Embryonic facial prominence (tissue), 1 donor: ENCODE results near the gene IL36B.

Source experiments
- DNase-seq: peaks from one replicate; pipeline ENCODE4 v3.0.0-alpha.2; 2016; ENCODE audit errors: extremely low spot score

IL36B gene

GRCh38 chr2:113056521-113056920 lies 3.9 kb upstream of the IL36B start:
- DNase-seq: no peak

GRCh38 chr2:113054066-113054465 lies 1.4 kb upstream of the IL36B start:
- no peak for DNase-seq

DNA sequence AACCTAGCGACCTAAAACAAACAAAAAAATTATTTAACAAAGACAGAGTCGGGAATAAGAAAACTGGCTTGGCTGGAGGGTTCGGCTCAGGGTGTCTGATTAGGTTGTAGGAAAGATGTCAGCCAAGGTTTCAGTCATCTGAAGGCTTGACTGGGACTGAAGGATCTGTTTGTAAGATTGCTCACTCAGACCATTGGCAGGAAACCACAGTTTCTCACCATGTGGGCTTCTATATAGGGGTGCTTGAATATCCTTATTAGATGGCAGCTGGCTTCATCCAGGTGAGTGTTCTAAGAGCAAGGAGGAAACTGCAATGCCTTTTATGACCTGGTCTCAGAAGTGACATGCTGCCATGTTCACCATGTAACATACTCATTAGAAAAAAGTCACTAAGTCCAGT lies 999 bp upstream of the IL36B start:
- DNase-seq: no peak

- no peak for DNase-seq
These were observed 1.5 kb downstream of the IL36B start for GRCh38 chr2:113050921-113051895.

- no peak for DNase-seq
These were observed 6.2 kb downstream of the IL36B start for GRCh38 chr2:113046465-113046864.

- DNase-seq: no peak
These were observed 10.8 kb downstream of the IL36B start for GRCh38 chr2:113041871-113042270.

- DNase-seq: no peak
These were observed 12.9 kb downstream of the IL36B start for GRCh38 chr2:113039719-113040118.

DNA sequence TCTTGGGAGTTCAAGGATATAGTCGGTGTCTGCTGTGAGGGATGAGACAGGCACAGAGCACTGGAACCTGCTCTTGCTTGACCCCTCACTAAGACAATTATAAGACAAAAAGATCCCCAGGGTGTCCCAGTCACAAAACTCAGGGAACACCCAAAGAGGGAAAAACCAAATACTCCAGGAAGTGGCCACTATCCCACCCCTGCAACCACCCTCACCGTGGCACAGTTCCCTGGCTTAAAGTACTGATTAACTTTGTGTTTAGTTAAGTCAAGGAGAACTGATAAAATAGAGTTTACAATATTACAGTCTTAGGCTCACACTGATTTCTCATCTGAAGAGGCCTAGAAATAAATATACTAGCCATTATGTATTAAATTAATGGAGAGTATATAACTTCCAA lies 13.5 kb downstream of the IL36B start:
- DNase-seq: no peak

- no peak for DNase-seq
These were observed 14.4 kb downstream of the IL36B start for GRCh38 chr2:113038291-113038690.

DNA sequence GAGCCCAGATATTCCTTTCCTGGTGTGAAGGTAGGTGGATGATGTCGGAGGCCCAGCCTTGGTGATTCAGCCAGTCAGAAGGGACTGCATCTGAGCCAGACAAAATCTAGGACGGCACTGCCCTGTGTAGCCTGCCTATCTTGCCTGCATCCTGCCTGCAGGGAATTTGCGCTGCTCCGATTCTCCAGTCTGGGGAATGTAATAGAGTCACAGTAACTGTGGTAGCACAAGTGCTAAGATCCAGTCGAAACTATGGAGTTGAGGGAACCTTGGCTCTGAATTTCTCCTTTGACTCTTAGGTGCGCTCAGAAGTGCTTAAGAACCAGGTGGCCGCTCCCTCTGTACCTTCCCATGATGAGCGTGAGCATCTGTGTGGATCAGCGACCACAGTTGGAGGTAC lies 15.9 kb downstream of the IL36B start:
- no peak for DNase-seq

DNA sequence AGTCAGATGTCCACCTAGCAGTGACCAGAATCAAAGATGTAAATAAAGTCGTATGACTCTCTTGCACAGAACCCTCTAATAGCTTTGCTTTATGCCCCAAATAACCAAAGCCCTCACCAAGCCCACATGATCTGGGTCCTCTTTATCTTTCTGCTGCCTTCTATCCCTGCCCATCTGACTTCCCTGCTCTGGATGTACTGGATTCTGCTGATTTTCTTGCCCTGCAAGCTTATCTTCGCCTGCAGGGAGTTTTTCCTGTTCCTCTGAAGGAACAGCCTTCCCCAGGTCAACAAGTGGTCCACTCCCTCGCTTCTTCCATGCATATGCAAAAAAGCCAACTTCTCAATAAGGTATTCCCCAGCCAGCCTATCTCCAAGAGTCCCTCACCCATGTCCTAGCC lies 18.7 kb downstream of the IL36B start:
- DNase-seq: no peak

DNA sequence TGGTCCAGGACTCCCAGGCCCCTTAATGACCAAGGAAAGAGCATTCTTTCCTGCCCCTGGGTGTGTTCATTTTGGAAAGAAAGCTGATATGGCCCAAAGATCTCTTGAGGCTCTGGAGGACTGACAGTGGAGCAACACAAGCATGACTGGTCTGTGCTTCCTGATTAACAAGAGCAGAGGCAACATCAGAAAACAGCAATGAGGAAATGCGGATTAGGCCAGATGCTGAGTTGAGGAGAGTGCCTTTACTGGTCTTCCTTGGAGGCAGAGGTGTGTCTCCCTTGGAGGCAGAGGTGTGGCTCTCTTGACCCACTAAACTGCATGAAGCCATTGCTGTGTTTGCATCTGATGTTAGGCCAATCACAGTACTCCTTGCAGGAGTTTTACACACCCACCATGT lies 19.9 kb downstream of the IL36B start:
- no peak for DNase-seq

GRCh38 chr2:113028112-113028511 lies 24.6 kb downstream of the IL36B start:
- no peak for DNase-seq

GRCh38 chr2:113027691-113028090 lies 25.0 kb downstream of the IL36B start:
- DNase-seq: no peak

DNA sequence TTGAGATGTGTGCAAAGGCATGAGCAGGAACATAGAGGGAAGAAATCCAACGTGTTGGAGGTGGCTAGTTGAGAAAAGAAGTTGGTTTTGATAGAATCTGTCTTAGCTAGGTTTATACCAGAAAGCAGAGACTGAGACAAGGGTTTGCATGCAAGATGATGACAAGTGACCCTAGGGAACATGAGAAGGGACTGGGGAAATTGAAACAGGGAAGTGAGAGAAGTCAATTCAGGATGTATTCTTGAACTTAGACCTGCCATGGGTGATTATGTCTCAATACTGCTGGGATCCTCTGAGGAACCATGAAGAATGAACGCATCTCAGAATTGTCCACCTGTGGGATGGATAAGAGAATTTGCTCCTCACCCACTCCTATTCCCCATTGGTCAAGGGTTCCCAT lies 26.9 kb downstream of the IL36B start:
- no peak for DNase-seq

GRCh38 chr2:113024764-113025163 lies 27.9 kb downstream of the IL36B start:
- DNase-seq: no peak

DNA sequence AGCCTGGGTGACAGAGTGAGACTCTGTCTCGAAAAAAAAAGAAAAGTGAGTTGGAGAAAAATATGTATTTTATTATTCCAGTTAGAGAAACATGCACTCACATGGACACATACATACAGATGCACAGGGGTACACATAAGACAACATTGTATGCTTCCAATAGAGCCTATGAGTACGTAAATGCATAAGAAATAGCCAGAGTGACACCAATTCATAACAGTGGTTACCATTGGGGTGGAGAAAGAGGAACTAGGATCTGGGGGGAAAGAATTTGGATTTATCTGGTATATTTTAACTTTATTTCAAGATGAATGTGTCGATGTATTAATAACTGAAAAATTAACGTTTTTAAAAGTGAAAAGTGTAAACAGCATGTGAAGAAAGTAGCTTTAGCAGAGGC lies 31.4 kb downstream of the IL36B start:
- DNase-seq: no peak

DNA sequence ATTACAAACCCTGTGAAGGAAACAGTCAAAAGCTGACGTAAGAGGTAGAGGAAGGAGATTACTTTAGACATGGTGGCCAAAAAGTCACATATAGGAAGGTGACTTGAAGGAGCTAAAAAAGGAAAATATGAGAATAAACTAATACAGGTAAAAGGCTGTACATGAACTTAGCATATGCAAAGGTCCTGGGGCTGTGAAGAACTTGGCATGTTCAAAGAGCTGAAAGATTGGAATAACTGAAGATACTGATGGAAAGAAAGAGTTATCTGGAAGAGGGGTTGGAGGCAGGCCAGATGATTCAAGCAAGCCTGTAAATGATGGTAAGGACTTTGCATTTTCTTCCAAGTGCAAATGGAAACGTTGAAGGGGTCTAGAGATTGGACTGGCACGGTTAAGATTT lies 34.2 kb downstream of the IL36B start:
- no peak for DNase-seq

- no peak for DNase-seq
These were observed 37.0 kb downstream of the IL36B start for GRCh38 chr2:113015655-113016054.

DNA sequence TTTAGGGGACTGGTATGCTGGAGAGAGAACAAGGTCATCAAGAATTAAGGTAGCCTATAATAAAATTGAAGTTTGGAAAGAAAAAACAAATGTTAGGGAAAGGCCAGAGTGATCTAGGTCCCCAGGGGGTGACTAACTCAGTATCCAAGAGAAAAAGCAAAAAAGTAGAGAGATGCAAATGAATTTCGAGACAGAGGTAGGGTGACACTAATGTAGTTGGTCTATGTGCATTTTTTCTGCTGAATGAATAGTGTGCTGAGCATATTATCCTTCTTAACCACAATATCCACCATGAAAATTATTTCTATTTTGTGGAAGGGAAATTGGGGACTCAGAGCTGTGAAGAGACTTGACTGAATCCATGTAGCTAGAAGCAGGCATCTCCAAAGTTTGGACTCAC lies 37.6 kb downstream of the IL36B start:
- no peak for DNase-seq

- DNase-seq: no peak
These were observed 38.6 kb downstream of the IL36B start for GRCh38 chr2:113014067-113014466.

DNA sequence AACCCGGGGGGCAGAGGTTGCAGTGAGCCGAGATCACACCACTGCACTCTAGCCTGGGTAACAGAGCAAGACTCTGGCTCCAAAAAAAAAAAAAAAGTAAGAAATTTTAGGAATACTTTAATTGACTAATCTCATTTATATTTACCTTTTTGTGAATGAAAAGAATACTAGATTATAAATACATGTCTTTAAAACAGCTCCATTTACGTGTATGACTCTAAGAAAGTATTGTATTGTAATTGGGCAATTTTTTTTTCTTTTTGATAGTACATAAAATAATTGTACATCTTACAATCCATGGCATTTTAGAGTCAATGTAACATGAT lies 39.4 kb downstream of the IL36B start:
- no peak for DNase-seq

GRCh38 chr2:113012436-113013335 lies 40.0 kb downstream of the IL36B start:
- no peak for DNase-seq
